GM23338 (cell line): ENCODE measurements around the gene MCCC1. TPM values are rescaled to one million over a fixed set of nuclear protein-coding genes. Genes with fewer than 3 reads are reported as not detected.

Experiments used
- polyA plus RNA-seq: library from polyadenylated mRNA; unstranded; fragments of >200 nt; fragmentation: Nextera tagmentation; extraction: Ambion mirVana; gene quantifications from 2 replicates; pipeline ENCODE4 v1.2.1, GENCODE V29; 2016
- total RNA-seq: library from RNA; depleted of rRNA; stranded (reverse); fragments of >200 nt; shearing (Covaris generic); gene quantifications from 2 replicates; pipeline ENCODE4 v1.2.3, GENCODE V29; 2014; rRNA removed

Gene MCCC1
- total and polyA plus RNA-seq, 2 experiments from 2014 or later, result 20.2 to 24.2 TPM

Other genes starting within 250 kb of the MCCC1 start
- gene DCUN1D1, start 119.0 kb downstream of the MCCC1 start, total RNA-seq, result 53.5 and 64.8 TPM in 2 replicates
- 26.8 and 29.5 TPM in 2 replicates for gene DCUN1D1, start 119.0 kb downstream of the MCCC1 start, polyA plus RNA-seq
- 0.16 and 0.28 TPM in 2 replicates for gene LAMP3, start 63.2 kb upstream of the MCCC1 start, total RNA-seq
- gene LAMP3, start 63.2 kb upstream of the MCCC1 start, polyA plus RNA-seq, result 0.10 and 0.43 TPM in 2 replicates
- gene B3GNT5, start 153.8 kb upstream of the MCCC1 start, total RNA-seq, result 3.9 and 4.9 TPM in 2 replicates
- gene B3GNT5, start 153.8 kb upstream of the MCCC1 start, polyA plus RNA-seq, result 5.1 and 6.4 TPM in 2 replicates